ENCODE data around the gene MARCHF10.

- TF ChIP-seq FOXA1 (IDR thresholded peaks at IDR 0.05) (no peak), BHLHE40 (IDR thresholded peaks at IDR 0.05; ENCODE audit: borderline replicate concordance) (no peak), FOXK2 (IDR thresholded peaks at IDR 0.05) (no peak), ELF4 (IDR thresholded peaks at IDR 0.05) (no peak), TARDBP (IDR thresholded peaks at IDR 0.05) (no peak), NFRKB (IDR thresholded peaks at IDR 0.05) (no peak), ARNT (IDR thresholded peaks at IDR 0.05) (no peak), SP1 (IDR thresholded peaks at IDR 0.05) (no peak)
These were observed 459 bp upstream of the MARCHF10 start for GRCh38 chr17:62808576-62808970.
